Ovary (tissue), 9 donors: ENCODE data around the gene TMEM125. TPM values are rescaled to one million over a fixed set of nuclear protein-coding genes. Genes with fewer than 3 reads are reported as not detected.

Experiments
- DNase-seq, 5 donors: peaks; one replicate each; pipeline ENCODE4 v3.0.0-alpha.2; 2019 to 2020
- H3K27ac ChIP-seq, 2 donors: fragments of 200-600 bp; one replicate each; pipeline versions ENCODE4 v1.5.1 to v1.8.0; 2019 to 2022
- H3K27me3 ChIP-seq: fragments of 200-600 bp; one replicate; pipeline ENCODE4 v1.8.0; 2022
- H3K36me3 ChIP-seq: fragments of 200-600 bp; sonication (generic); one replicate; pipeline ENCODE4 v1.5.1; 2019
- H3K4me1 ChIP-seq: one replicate; pipeline ENCODE4 v1.8.1; 2013; ENCODE audit warnings: mild to moderate bottlenecking, moderate library complexity; ENCODE audit not compliant: insufficient read depth
- H3K4me3 ChIP-seq: fragments of 200-600 bp; sonication (generic); one replicate; pipeline ENCODE4 v1.5.1; 2017
- H3K9me3 ChIP-seq, 2 donors: fragments of 200-600 bp in 1 of 2; sonication (generic) in 1 of 2; one replicate each; pipeline versions ENCODE4 v1.5.1 to v1.8.1; 2013 to 2019; ENCODE audit warnings: mild to moderate bottlenecking in 1 of 2, moderate library complexity in 1 of 2
- CTCF ChIP-seq, 3 donors: fragments of 450-650 bp in 2 of 3; fragments of 200-600 bp in 1 of 3; IDR thresholded peaks; one replicate each; pipeline versions ENCODE4 v1.5.1 to v1.8.0; 2016 to 2022; ENCODE audit warnings: antibody characterized with exemption in 3 of 3, mild to moderate bottlenecking in 1 of 3
- EP300 ChIP-seq: sonication (generic); formaldehyde crosslinking; IDR thresholded peaks from one replicate; pipeline ENCODE4 v1.6.1; 2017; ENCODE audit warnings: antibody characterized with exemption
- POLR2A ChIP-seq: fragments of 450-650 bp; IDR thresholded peaks from one replicate; pipeline ENCODE4 v1.6.1; 2017; ENCODE audit warnings: antibody characterized with exemption, mild to moderate bottlenecking, moderate library complexity
- WGBS, 3 donors: extraction: QIAGEN DNeasy Blood & Tissue Kit in 1 of 3; methylation state at CpG; one replicate each; pipeline versions ENCODE4 v1.1.5 to v1.1.7; 2013 to 2017; 5-methylcytosine and 5-hydroxymethylcytosine counted together
- intact Hi-C, 4 donors: fragments of 100-400 bp; cut with DNase I; formaldehyde crosslinking; loops; one replicate each; pipeline versions ENCODE4 v1.11.0 to v1.15.1; 2022 to 2023
- polyA plus RNA-seq, 2 donors: library from polyadenylated mRNA; stranded (reverse); fragments of 200-250 nt in 1 of 2; fragments of 350-450 nt in 1 of 2; fragmentation: Illumina TruSeq in 1 of 2; extraction: RNeasy Lipid Tissue Mini Kit (QIAGEN cat#74804) in 1 of 2; gene quantifications; one replicate each; pipeline ENCODE4 v1.2.3, GENCODE V29; 2013 to 2014
- total RNA-seq, 7 donors: library from RNA; depleted of rRNA in 2 of 7; stranded (reverse); fragments of >200 nt in 2 of 7; fragmentation: NEBNext Ultra II Directional in 3 of 7; extraction: Animal tissue kit (Norgen Biotek cat#: 25700) in 3 of 7; gene quantifications; one replicate each; pipeline versions ENCODE4 v1.1.0 to v1.2.4, GENCODE V29; 2016 to 2023
- donor health status: DM: no; HTN: no; CAD: no; lungs with moderate emphysema.
- donor health status: DM: no; HTN: no; CAD: no.
- donor health status: Bipolar disorder and iron deficiency.
- donor health status: DM: yes; HTN: yes; CAD: no.
- donor health status: DM: no; HTN: no; CAD: no.
- donor health status: DM: yes; HTN: yes; CAD: no.

The TMEM125 gene
- total and polyA plus RNA-seq, 9 donors = 0.23 to 20.6 (median 1.3) TPM

GRCh38 chr1:43286115-43286514 is 16.3 kb downstream of the TMEM125 start:
- DNase-seq = no peak
- intact Hi-C loops = no loop called here
- Histone ChIP-seq H3K9me3 (no peaks in the 10 kb centered on the region), H3K4me3 (no peak overlapping the region), H3K4me1 (peaks cover 13% of the 10 kb centered on the region), H3K27ac (no peak overlapping the region), H3K36me3 (no peaks in the 10 kb centered on the region), H3K27me3 (no peaks in the 10 kb centered on the region)
- TF ChIP-seq POLR2A (no peak), CTCF (IDR thresholded peaks at IDR 0.05) (no peak), EP300 (no peak)
- 91 to 95% (median 92%) methylated on average over 11 of the region's 11 CpGs for WGBS, 3 donors

GRCh38 chr1:43286533-43286932 is 16.8 kb downstream of the TMEM125 start:
- no peaks in the 10 kb centered on the region for H3K27me3 ChIP-seq
- no peak for DNase-seq
- TF ChIP-seq POLR2A = no peak
- TF ChIP-seq CTCF (IDR thresholded peaks at IDR 0.05) = no peak
- no peak for TF ChIP-seq EP300
- no peaks in the 10 kb centered on the region for H3K9me3 ChIP-seq
- intact Hi-C loops = no loop called here
- no peaks in the 10 kb centered on the region for H3K36me3 ChIP-seq
- no peak overlapping the region for H3K4me3 ChIP-seq
- H3K27ac ChIP-seq = no peak overlapping the region
- H3K4me1 ChIP-seq = peaks cover 13% of the 10 kb centered on the region
- 94 to 99% (median 97%) methylated on average over 5 of the region's 5 CpGs for WGBS, 3 donors

- DNase-seq = no peak
- intact Hi-C loops = no loop called here
- no peak for TF ChIP-seq CTCF (IDR thresholded peaks at IDR 0.05)
- no peak for TF ChIP-seq EP300
- TF ChIP-seq POLR2A = no peak
- Histone ChIP-seq H3K4me3 (no peak overlapping the region), H3K9me3 (no peaks in the 10 kb centered on the region), H3K4me1 (peaks cover 13% of the 10 kb centered on the region), H3K27ac (peak overlapping the region in 1 of 2 donors; percentile 5), H3K36me3 (no peaks in the 10 kb centered on the region), H3K27me3 (no peaks in the 10 kb centered on the region)
- 93 to 95% (median 95%) methylated on average over 9 of the region's 9 CpGs for WGBS, 3 donors
These were observed 18.4 kb downstream of the TMEM125 start for GRCh38 chr1:43288058-43288784.

- WGBS, 3 donors = 38 to 47% (median 44%) methylated on average over 12 of the region's 12 CpGs
- Histone ChIP-seq H3K36me3 (no peaks in the 10 kb centered on the region), H3K4me3 (no peak overlapping the region), H3K27ac (peak overlapping the region in 1 of 2 donors; percentile 5), H3K4me1 (peaks cover 13% of the 10 kb centered on the region), H3K9me3 (no peaks in the 10 kb centered on the region), H3K27me3 (no peaks in the 10 kb centered on the region)
- no peak for DNase-seq
- no peak for TF ChIP-seq CTCF (IDR thresholded peaks at IDR 0.05)
- TF ChIP-seq EP300 = no peak
- no peak for TF ChIP-seq POLR2A
- intact Hi-C loops = no loop called here
These were observed 19.3 kb downstream of the TMEM125 start for GRCh38 chr1:43288785-43289706.
